IMR-90 (cell line): ENCODE results near the gene TMEM181.

Source experiments
- CEBPB ChIP-seq: IDR thresholded peaks from 2 replicates; pipeline ENCODE4 v1.6.1; 2012; ENCODE audit warnings: low read depth, low read length, improper control_type of control experiment
- FOS ChIP-seq: fragments of 150-350 bp; IDR thresholded peaks from 2 replicates; pipeline ENCODE4 v1.6.1; 2016; ENCODE audit warnings: low read depth, low read length
- MAFK ChIP-seq: IDR thresholded peaks from 2 replicates; pipeline ENCODE4 v1.6.1; 2012; ENCODE audit warnings: low read depth, low read length, improper control_type of control experiment
- MAZ ChIP-seq: IDR thresholded peaks from 2 replicates; pipeline ENCODE4 v1.6.1; 2012; ENCODE audit warnings: low read depth, mild to moderate bottlenecking, low read length, improper control_type of control experiment, moderate library complexity, borderline replicate concordance
- MXI1 ChIP-seq: IDR thresholded peaks from 2 replicates; pipeline ENCODE4 v1.6.1; 2012; ENCODE audit warnings: low read depth, mild to moderate bottlenecking, low read length, moderate library complexity, borderline replicate concordance
- POLR2A ChIP-seq: IDR thresholded peaks from 2 replicates; pipeline ENCODE4 v1.6.1; 2012; ENCODE audit warnings: mild to moderate bottlenecking, low read depth, low read length
- RCOR1 ChIP-seq: IDR thresholded peaks from 2 replicates; pipeline ENCODE4 v1.6.1; 2012; ENCODE audit warnings: mild to moderate bottlenecking, low read length, improper control_type of control experiment; ENCODE audit not compliant: insufficient replicate concordance
- RFX5 ChIP-seq: IDR thresholded peaks from 2 replicates; pipeline ENCODE4 v1.8.0; 2012; ENCODE audit warnings: low read depth, mild to moderate bottlenecking, low read length, moderate library complexity
- TF ChIP-seq, protein P1 (sequence below): fragments of 150-350 bp; IDR thresholded peaks from 2 replicates; pipeline ENCODE4 v1.6.1; 2016; ENCODE audit warnings: low read depth, mild to moderate bottlenecking, low read length, moderate library complexity, borderline replicate concordance
- TF ChIP-seq, protein P2 (sequence below): conservative IDR thresholded peaks from 2 replicates; pipeline ENCODE4 v1.5.1; 2012; ENCODE audit warnings: mild to moderate bottlenecking, low read depth, low read length, improper control_type of control experiment

DNA sequence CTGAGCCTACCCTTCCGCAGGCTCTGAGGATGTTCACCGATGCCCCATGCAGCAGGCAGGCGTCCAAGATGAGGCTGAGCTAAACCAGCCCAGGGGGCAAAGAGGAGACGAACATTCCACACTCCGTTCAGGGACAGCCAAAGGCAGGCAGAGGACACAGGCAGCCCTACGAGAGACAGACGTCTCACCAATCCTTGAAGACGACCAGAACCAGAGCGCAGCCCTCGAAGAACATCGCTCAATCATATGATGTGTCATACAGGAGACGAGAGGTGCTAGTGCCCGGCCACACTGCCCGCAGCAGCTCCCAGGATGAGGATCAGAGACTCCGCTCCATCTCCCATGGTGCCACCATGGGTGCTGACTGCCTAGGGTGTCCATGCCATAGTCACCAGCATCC lies 35.6 kb upstream of the TMEM181 start:
- TF ChIP-seq FOS (no peak), MAFK (no peak), POLR2A (no peak), CEBPB (no peak), MAZ (no peak), MXI1 (no peak), RCOR1 (no peak), RFX5 (no peak)
- TF ChIP-seq, protein P1, sequence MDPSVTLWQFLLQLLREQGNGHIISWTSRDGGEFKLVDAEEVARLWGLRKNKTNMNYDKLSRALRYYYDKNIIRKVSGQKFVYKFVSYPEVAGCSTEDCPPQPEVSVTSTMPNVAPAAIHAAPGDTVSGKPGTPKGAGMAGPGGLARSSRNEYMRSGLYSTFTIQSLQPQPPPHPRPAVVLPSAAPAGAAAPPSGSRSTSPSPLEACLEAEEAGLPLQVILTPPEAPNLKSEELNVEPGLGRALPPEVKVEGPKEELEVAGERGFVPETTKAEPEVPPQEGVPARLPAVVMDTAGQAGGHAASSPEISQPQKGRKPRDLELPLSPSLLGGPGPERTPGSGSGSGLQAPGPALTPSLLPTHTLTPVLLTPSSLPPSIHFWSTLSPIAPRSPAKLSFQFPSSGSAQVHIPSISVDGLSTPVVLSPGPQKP: no peak
- TF ChIP-seq, protein P2, sequence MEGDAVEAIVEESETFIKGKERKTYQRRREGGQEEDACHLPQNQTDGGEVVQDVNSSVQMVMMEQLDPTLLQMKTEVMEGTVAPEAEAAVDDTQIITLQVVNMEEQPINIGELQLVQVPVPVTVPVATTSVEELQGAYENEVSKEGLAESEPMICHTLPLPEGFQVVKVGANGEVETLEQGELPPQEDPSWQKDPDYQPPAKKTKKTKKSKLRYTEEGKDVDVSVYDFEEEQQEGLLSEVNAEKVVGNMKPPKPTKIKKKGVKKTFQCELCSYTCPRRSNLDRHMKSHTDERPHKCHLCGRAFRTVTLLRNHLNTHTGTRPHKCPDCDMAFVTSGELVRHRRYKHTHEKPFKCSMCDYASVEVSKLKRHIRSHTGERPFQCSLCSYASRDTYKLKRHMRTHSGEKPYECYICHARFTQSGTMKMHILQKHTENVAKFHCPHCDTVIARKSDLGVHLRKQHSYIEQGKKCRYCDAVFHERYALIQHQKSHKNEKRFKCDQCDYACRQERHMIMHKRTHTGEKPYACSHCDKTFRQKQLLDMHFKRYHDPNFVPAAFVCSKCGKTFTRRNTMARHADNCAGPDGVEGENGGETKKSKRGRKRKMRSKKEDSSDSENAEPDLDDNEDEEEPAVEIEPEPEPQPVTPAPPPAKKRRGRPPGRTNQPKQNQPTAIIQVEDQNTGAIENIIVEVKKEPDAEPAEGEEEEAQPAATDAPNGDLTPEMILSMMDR: no peak
